Astrocyte of the spinal cord (primary cell): Measurements from ENCODE around the gene PHLDB2.
A peak's percentile ranks its signal among the peaks of the same experiment; 100 is the strongest.

ENCODE experiments used
- DNase-seq: peaks from one replicate; pipeline ENCODE4 v3.0.0; 2011; ENCODE audit warnings: low read depth, low spot score
- H3K4me3 ChIP-seq: 2 replicates; pipeline ENCODE4 v1.5.1; 2011; ENCODE audit warnings: low read depth, mild to moderate bottlenecking, low read length, moderate library complexity
- CTCF ChIP-seq: IDR thresholded peaks from 2 replicates; pipeline ENCODE4 v1.5.1; 2012; ENCODE audit warnings: low read depth, mild to moderate bottlenecking, low read length, inconsistent platforms
- in situ Hi-C: cut with HindIII; loops from 2 replicates; pipeline ENCODE4 v1.10.0; 2017; ENCODE audit warnings: low sequenced_read_pairs

The PHLDB2 gene

GRCh38 chr3:111936191-111936841 is 77.3 kb downstream of the PHLDB2 start:
- peak; percentile 77 for DNase-seq
- in situ Hi-C loops: no loop called here
- no peak overlapping the region for H3K4me3 ChIP-seq

GRCh38 chr3:111936967-111937366 is 77.9 kb downstream of the PHLDB2 start:
- no peak for TF ChIP-seq CTCF
- DNase-seq: peak; percentile 30
- in situ Hi-C loops: no loop called here
- H3K4me3 ChIP-seq: no peak overlapping the region

More at GRCh38 chr3:111936191-111936841, 77.3 kb downstream of the PHLDB2 start:
- TF ChIP-seq CTCF: no peak

GRCh38 chr3:111937871-111938270 is 78.8 kb downstream of the PHLDB2 start:
- no peak for DNase-seq
- in situ Hi-C loops: no loop called here
- H3K4me3 ChIP-seq: no peak overlapping the region
- TF ChIP-seq CTCF: no peak

- no peak for DNase-seq
- in situ Hi-C loops: no loop called here
- TF ChIP-seq CTCF: no peak
- no peak overlapping the region for H3K4me3 ChIP-seq
Observed at GRCh38 chr3:111939873-111940272, 80.8 kb downstream of the PHLDB2 start.

- no peak for TF ChIP-seq CTCF
- no peak for DNase-seq
- in situ Hi-C loops: no loop called here
- no peak overlapping the region for H3K4me3 ChIP-seq
Observed at GRCh38 chr3:111943533-111943932, 84.5 kb downstream of the PHLDB2 start.

- DNase-seq: no peak
- in situ Hi-C loops: no loop called here
- H3K4me3 ChIP-seq: no peak overlapping the region
- TF ChIP-seq CTCF: no peak
Observed at GRCh38 chr3:111944372-111944771, 85.3 kb downstream of the PHLDB2 start.

- in situ Hi-C loops: no loop called here
- TF ChIP-seq CTCF: no peak
- no peak overlapping the region for H3K4me3 ChIP-seq
- peak; percentile 55 for DNase-seq
Observed at GRCh38 chr3:111947231-111947630, 88.2 kb downstream of the PHLDB2 start.
